AG04449 (cell line): ENCODE measurements around the gene MEGF11.

Experiments used
- CTCF ChIA-PET: fragments of 350-600 bp; formaldehyde crosslinking; extraction: SDS; loops from one replicate; lab custom pipeline; 2021; ENCODE audit warnings: antibody characterized with exemption; lab: Yijun Ruan, JAX
- POLR2A ChIA-PET: fragments of 400-600, 350-600 bp; formaldehyde crosslinking; extraction: SDS; loops from one replicate; lab custom pipeline; 2020; ENCODE audit warnings: antibody characterized with exemption, inconsistent platforms; lab: Yijun Ruan, JAX
- DNase-seq: peaks from one replicate; pipeline ENCODE4 v3.0.0-alpha.2; 2010; ENCODE audit warnings: low read depth, low spot score
- H3K4me3 ChIP-seq: 2 replicates; pipeline ENCODE4 v1.5.1; 2011; ENCODE audit warnings: low read depth, mild to moderate bottlenecking, control low read depth, low read length
- TF ChIP-seq, protein P1 (sequence below): IDR thresholded peaks from one replicate; pipeline ENCODE4 v1.5.1; 2011; ENCODE audit warnings: mild to moderate bottlenecking, moderate library complexity, low read length, control low read depth, inconsistent platforms; ENCODE audit not compliant: insufficient read depth; ENCODE audit errors: missing control alignments

The MEGF11 gene

GRCh38 chr15:65920825-65921309 is 332.7 kb downstream of the MEGF11 start:
- CTCF ChIA-PET = no interaction called here
- TF ChIP-seq, protein P1, sequence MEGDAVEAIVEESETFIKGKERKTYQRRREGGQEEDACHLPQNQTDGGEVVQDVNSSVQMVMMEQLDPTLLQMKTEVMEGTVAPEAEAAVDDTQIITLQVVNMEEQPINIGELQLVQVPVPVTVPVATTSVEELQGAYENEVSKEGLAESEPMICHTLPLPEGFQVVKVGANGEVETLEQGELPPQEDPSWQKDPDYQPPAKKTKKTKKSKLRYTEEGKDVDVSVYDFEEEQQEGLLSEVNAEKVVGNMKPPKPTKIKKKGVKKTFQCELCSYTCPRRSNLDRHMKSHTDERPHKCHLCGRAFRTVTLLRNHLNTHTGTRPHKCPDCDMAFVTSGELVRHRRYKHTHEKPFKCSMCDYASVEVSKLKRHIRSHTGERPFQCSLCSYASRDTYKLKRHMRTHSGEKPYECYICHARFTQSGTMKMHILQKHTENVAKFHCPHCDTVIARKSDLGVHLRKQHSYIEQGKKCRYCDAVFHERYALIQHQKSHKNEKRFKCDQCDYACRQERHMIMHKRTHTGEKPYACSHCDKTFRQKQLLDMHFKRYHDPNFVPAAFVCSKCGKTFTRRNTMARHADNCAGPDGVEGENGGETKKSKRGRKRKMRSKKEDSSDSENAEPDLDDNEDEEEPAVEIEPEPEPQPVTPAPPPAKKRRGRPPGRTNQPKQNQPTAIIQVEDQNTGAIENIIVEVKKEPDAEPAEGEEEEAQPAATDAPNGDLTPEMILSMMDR = no peak
- no peak for DNase-seq
- POLR2A ChIA-PET = no interaction called here
- H3K4me3 ChIP-seq = no peak overlapping the region

DNA sequence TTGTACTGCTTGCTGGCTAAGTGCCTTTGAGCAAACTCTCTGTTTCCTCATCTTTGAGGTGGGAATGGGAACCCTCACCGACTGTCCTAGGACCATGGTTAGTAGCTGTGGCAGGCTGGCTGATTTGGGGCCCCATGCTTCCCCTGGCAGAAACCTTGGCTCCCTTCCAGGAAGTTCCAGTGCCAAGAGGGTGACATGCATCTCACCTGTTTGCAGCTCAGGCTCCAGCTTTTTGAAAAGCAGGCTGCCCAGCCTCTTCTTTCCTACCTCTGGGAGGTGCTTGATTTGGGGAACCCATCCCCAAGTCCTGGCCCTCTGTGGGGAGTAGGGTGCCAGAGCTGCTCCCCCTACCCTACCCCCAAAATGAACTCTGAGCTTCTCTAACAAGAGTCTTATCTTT is 333.4 kb downstream of the MEGF11 start:
- TF ChIP-seq, protein P1 = no peak
- no peak overlapping the region for H3K4me3 ChIP-seq
- DNase-seq = no peak
- CTCF ChIA-PET = interaction anchor here (0.9 kb wide), 1 partner anchor 9 kb away, joined by 3 read pairs; no protein-coding TSS in a partner anchor
- POLR2A ChIA-PET = no interaction called here

DNA sequence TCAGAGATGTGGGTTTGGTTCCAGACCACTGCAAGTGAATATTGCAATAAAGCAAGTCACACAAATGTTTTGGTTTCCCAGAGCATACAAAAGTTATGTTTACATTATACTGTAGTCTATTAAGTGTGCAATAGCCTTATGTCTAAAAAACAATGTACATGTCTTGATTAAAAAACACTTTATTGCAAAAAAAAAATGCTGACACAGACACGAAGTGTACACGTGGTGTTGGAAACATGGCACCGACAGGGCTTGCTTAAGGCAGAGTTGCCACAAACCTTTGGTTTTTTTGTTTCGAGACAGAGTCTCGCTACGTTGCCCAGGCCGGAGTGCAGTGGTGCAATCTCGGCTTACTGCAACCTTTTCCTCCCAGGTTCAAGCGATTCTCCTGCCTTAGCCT is 334.2 kb downstream of the MEGF11 start:
- TF ChIP-seq, protein P1 = no peak
- ChIA-PET CTCF (no interaction called here), POLR2A (no interaction called here)
- H3K4me3 ChIP-seq = no peak overlapping the region
- no peak for DNase-seq

- no peak overlapping the region for H3K4me3 ChIP-seq
- CTCF ChIA-PET = interaction anchor here (0.9 to 1.3 kb wide), 4 partner anchors 8 to 579 kb away, joined by 3 to 4 read pairs (median 3); partner anchors contain the start of gene SNAPC5
- DNase-seq = no peak
- POLR2A ChIA-PET = no interaction called here
- TF ChIP-seq, protein P1 = no peak
Observed at GRCh38 chr15:65918945-65919344, 334.6 kb downstream of the MEGF11 start.

GRCh38 chr15:65918357-65918920 is 335.1 kb downstream of the MEGF11 start:
- TF ChIP-seq, protein P1 = no peak
- no peak overlapping the region for H3K4me3 ChIP-seq
- DNase-seq = no peak
- POLR2A ChIA-PET = no interaction called here
- CTCF ChIA-PET = interaction anchor here (0.9 to 1.3 kb wide), 4 partner anchors 9 to 579 kb away, joined by 3 to 4 read pairs (median 3); partner anchors contain the start of gene SNAPC5

DNA sequence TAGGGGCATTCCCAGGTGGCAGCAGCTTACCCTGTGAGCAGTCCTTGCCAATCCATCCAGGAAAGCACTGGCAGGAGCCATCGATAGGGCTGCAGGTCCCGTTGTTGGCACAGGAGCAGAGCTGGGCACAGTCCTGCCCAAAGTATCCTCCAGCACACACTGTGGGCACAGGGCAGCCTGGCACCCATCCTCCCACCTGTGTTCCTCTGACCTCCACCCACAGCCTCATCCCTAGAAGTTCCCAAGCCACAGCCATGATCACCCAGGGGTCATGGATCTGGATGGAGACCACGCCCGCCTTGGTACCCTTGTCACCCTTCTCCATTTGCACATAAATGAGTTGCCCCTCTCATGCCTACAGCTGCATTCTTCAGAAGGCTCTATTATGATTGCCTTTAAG is 335.6 kb downstream of the MEGF11 start:
- CTCF ChIA-PET = interaction anchor here (0.7 to 3.8 kb wide), 7 partner anchors 8 to 580 kb away, joined by 3 to 21 read pairs (median 4); partner anchors contain the start of gene SNAPC5
- POLR2A ChIA-PET = no interaction called here
- no peak for DNase-seq
- H3K4me3 ChIP-seq = no peak overlapping the region
- TF ChIP-seq, protein P1 = no peak
